Measurements from ENCODE around the gene KIAA1755. TPM values are rescaled to one million over a fixed set of nuclear protein-coding genes. Genes with fewer than 3 reads are reported as not detected.

Gene KIAA1755
- total and polyA plus RNA-seq, 2 donors (not counting 1 experiment from before 2014, with no cell fraction given), result not detected

GRCh38 chr20:38229376-38230252 is 30.9 kb downstream of the KIAA1755 start:
- no peaks in the 10 kb centered on the region for H3K4me1 Mint-ChIP-seq
- WGBS (ENCODE audit: insufficient coverage), result 90% methylated on average over 2 of the region's 6 CpGs
- no peak overlapping the region for H3K4me2 ChIP-seq (replicated peaks; ENCODE audit: low read depth, low read length, poor library complexity, severe bottlenecking)
- H3K4me3 Mint-ChIP-seq, result no peak overlapping the region
- TF ChIP-seq EZH2 (IDR thresholded peaks at IDR 0.05; ENCODE audit: borderline replicate concordance, insufficient read depth, low read depth, low read length, poor library complexity, severe bottlenecking), result no peak
- TF ChIP-seq CTCF (IDR thresholded peaks at IDR 0.05), result peak; percentile 27
- DNase-seq (no peak), ATAC-seq (ENCODE audit: low read depth) (no peak)
- POLR2A ChIA-PET, result no interaction called here
- no peaks in the 10 kb centered on the region for H4K20me1 ChIP-seq (ENCODE audit: control insufficient read depth, insufficient read depth, low read length, poor library complexity, severe bottlenecking)
- peaks cover 0 to 10% (median 0%) of the 10 kb centered on the region in 4 experiments for H3K27me3 ChIP-seq (replicated peaks in 1 of 4; ENCODE audit: control extremely low read depth in 1 of 4, control insufficient read depth in 3 of 4, insufficient read depth in 4 of 4, low read length in 3 of 4)
- intact Hi-C loops (cut with micrococcal nuclease), result loop anchor here (10.0 kb wide), 1 partner anchor 575 kb away; no protein-coding TSS in a partner anchor
- H3K79me2 ChIP-seq (ENCODE audit: control insufficient read depth, insufficient read depth, low read length), result no peaks in the 10 kb centered on the region
- H3K4me3 ChIP-seq (ENCODE audit: control extremely low read depth in 1 of 5, extremely low read depth in 1 of 5, insufficient read depth in 1 of 5, low read depth in 2 of 5, low read length in 4 of 5), result no peak overlapping the region
- H3K9me3 Mint-ChIP-seq (ENCODE audit: insufficient read depth), result no peaks in the 10 kb centered on the region
- H3K27ac ChIP-seq (ENCODE audit: low read length in 2 of 2), result no peak overlapping the region
- H2AFZ ChIP-seq (ENCODE audit: insufficient read depth, low read depth, low read length, poor library complexity, severe bottlenecking), result no peak overlapping the region
- peaks cover 16% of the 10 kb centered on the region for H3K27me3 Mint-ChIP-seq
- H3K9me3 ChIP-seq (ENCODE audit: control extremely low read depth in 1 of 3, control insufficient read depth in 2 of 3, insufficient read depth in 1 of 3, low read length in 2 of 3), result no peaks in the 10 kb centered on the region
- no peaks in the 10 kb centered on the region for H3K36me3 ChIP-seq (replicated peaks in 1 of 2; ENCODE audit: control extremely low read depth in 1 of 2, control insufficient read depth in 1 of 2, extremely low read depth in 1 of 2, insufficient read depth in 2 of 2, low read length in 1 of 2)
- H3K9ac ChIP-seq (ENCODE audit: low read length), result no peak overlapping the region
- CTCF ChIA-PET, result interaction anchor here (0.9 to 1.4 kb wide), 3 partner anchors 8 to 172 kb away, joined by 3 to 4 read pairs (median 3); no protein-coding TSS in a partner anchor
- no peaks in the 10 kb centered on the region for H3K4me1 ChIP-seq (ENCODE audit: control insufficient read depth in 2 of 2, insufficient read depth in 2 of 2, low read length in 2 of 2)
- H3K27ac Mint-ChIP-seq, result no peak overlapping the region

- Histone ChIP-seq H3K79me2 (ENCODE audit: control insufficient read depth, insufficient read depth, low read length) (no peaks in the 10 kb centered on the region), H3K27ac (ENCODE audit: low read length in 2 of 2) (no peak overlapping the region), H3K4me1 (ENCODE audit: control insufficient read depth in 2 of 2, insufficient read depth in 2 of 2, low read length in 2 of 2) (no peaks in the 10 kb centered on the region), H2AFZ (ENCODE audit: insufficient read depth, low read depth, low read length, poor library complexity, severe bottlenecking) (no peak overlapping the region), H3K36me3 (replicated peaks in 1 of 2; ENCODE audit: control extremely low read depth in 1 of 2, control insufficient read depth in 1 of 2, extremely low read depth in 1 of 2, insufficient read depth in 2 of 2, low read length in 1 of 2) (no peaks in the 10 kb centered on the region), H4K20me1 (ENCODE audit: control insufficient read depth, insufficient read depth, low read length, poor library complexity, severe bottlenecking) (no peaks in the 10 kb centered on the region), H3K4me2 (replicated peaks; ENCODE audit: low read depth, low read length, poor library complexity, severe bottlenecking) (no peak overlapping the region), H3K9me3 (ENCODE audit: control extremely low read depth in 1 of 3, control insufficient read depth in 2 of 3, insufficient read depth in 1 of 3, low read length in 2 of 3) (no peaks in the 10 kb centered on the region), H3K9ac (ENCODE audit: low read length) (no peak overlapping the region), H3K4me3 (ENCODE audit: control extremely low read depth in 1 of 5, extremely low read depth in 1 of 5, insufficient read depth in 1 of 5, low read depth in 2 of 5, low read length in 4 of 5) (no peak overlapping the region), H3K27me3 (replicated peaks in 1 of 4; ENCODE audit: control extremely low read depth in 1 of 4, control insufficient read depth in 3 of 4, insufficient read depth in 4 of 4, low read length in 3 of 4) (peaks cover 0 to 10% (median 0%) of the 10 kb centered on the region in 4 experiments)
- no peak overlapping the region for H3K4me3 Mint-ChIP-seq
- DNase-seq, result no peak
- H3K9me3 Mint-ChIP-seq (ENCODE audit: insufficient read depth), result no peaks in the 10 kb centered on the region
- H3K4me1 Mint-ChIP-seq, result no peaks in the 10 kb centered on the region
- ChIA-PET POLR2A (no interaction called here), CTCF (interaction anchor here (1.0 kb wide), 1 partner anchor 11 kb away, joined by 3 read pairs; no protein-coding TSS in a partner anchor)
- TF ChIP-seq EZH2 (IDR thresholded peaks at IDR 0.05; ENCODE audit: borderline replicate concordance, insufficient read depth, low read depth, low read length, poor library complexity, severe bottlenecking), result no peak
- no peak for TF ChIP-seq CTCF (IDR thresholded peaks at IDR 0.05)
- peaks cover 21% of the 10 kb centered on the region for H3K27me3 Mint-ChIP-seq
- intact Hi-C loops (cut with micrococcal nuclease), result loop anchor here (10.0 kb wide), 1 partner anchor 574 kb away; no protein-coding TSS in a partner anchor
- 18% methylated on average over 1 of the region's 2 CpGs for WGBS (ENCODE audit: insufficient coverage)
- ATAC-seq (ENCODE audit: low read depth), result no peak
- no peak overlapping the region for H3K27ac Mint-ChIP-seq
These were observed 32.1 kb downstream of the KIAA1755 start for GRCh38 chr20:38228436-38228835.
